IMR-90 (cell line): Measurements from ENCODE around the gene STMN3. TPM values are rescaled to one million over a fixed set of nuclear protein-coding genes. Genes with fewer than 3 reads are reported as not detected.

Experiments used
- ATAC-seq: fragments of 200-7000 bp; cut with Tn5 transposase; 2 replicates; pipeline ENCODE4 v1.9.1; 2020; ENCODE audit warnings: low read depth, mild to moderate bottlenecking, moderate library complexity
- BruUV-seq: library from RNA; stranded (reverse); fragments of 400-500 nt; replicated peaks from 2 replicates; lab custom pipeline; 2021; lab: Mats Ljungman, UMichigan
- CTCF ChIA-PET: fragments of 300-600 bp; formaldehyde crosslinking; extraction: SDS; loops from one replicate; lab custom pipeline; 2021; ENCODE audit warnings: antibody characterized with exemption; lab: Yijun Ruan, JAX
- POLR2A ChIA-PET: fragments of 300-600 bp; sonication (Branson Sonifier 250); formaldehyde crosslinking; loops from one replicate; lab custom pipeline; 2022; ENCODE audit warnings: antibody characterized with exemption; ENCODE audit not compliant: unreplicated experiment; lab: Charles Lee
- DNase-seq: peaks from one replicate; pipeline ENCODE4 v3.0.0; 2013
- H2AFZ ChIP-seq: replicated peaks from 2 replicates; pipeline ENCODE3; 2013; ENCODE audit warnings: low read length, mild to moderate bottlenecking; ENCODE audit not compliant: poor library complexity
- H2AK5ac ChIP-seq: 2 replicates; pipeline ENCODE4 v1.6.1; 2013; ENCODE audit warnings: low read depth, low read length, inconsistent platforms
- H2AK9ac ChIP-seq: replicated peaks from 2 replicates; pipeline ENCODE3; 2013; ENCODE audit warnings: mild to moderate bottlenecking, low read depth, low read length, moderate library complexity; ENCODE audit not compliant: poor library complexity
- H2BK120ac ChIP-seq: 2 replicates; pipeline ENCODE4 v1.6.1; 2013; ENCODE audit warnings: low read depth, low read length, inconsistent platforms
- H2BK15ac ChIP-seq: 3 replicates; pipeline ENCODE4 v1.6.1; 2013; ENCODE audit warnings: low read depth, low read length, inconsistent platforms
- H2BK20ac ChIP-seq: 2 replicates; pipeline ENCODE4 v1.6.1; 2013; ENCODE audit warnings: low read depth, mild to moderate bottlenecking, inconsistent platforms, low read length, moderate library complexity
- H2BK5ac ChIP-seq: 2 replicates; pipeline ENCODE4 v1.6.1; 2013; ENCODE audit warnings: mild to moderate bottlenecking, low read depth, low read length, inconsistent platforms; ENCODE audit not compliant: poor library complexity, severe bottlenecking
- H3K14ac ChIP-seq: replicated peaks from 2 replicates; pipeline ENCODE4 v1.6.1; 2013; ENCODE audit warnings: low read depth, low read length, inconsistent platforms
- H3K18ac ChIP-seq: 2 replicates; pipeline ENCODE4 v1.6.1; 2013; ENCODE audit warnings: low read depth, low read length, control low read depth
- H3K23ac ChIP-seq: 2 replicates; pipeline ENCODE4 v1.6.1; 2013; ENCODE audit warnings: low read depth, low read length, inconsistent platforms
- H3K27ac ChIP-seq: 2 replicates; pipeline ENCODE4 v1.5.1; 2013; ENCODE audit warnings: mild to moderate bottlenecking, control low read depth, low read length; ENCODE audit not compliant: insufficient read depth
- H3K27me3 ChIP-seq: 2 replicates; pipeline ENCODE4 v1.6.1; 2013; ENCODE audit warnings: low read length; ENCODE audit not compliant: control insufficient read depth, insufficient read depth
- H3K36me3 ChIP-seq: 2 replicates; pipeline ENCODE4 v1.6.1; 2013; ENCODE audit warnings: low read length, mixed read lengths; ENCODE audit not compliant: control insufficient read depth, insufficient read depth
- H3K4ac ChIP-seq: 2 replicates; pipeline ENCODE4 v1.6.1; 2013; ENCODE audit warnings: low read depth, low read length, inconsistent platforms
- H3K4me1 ChIP-seq: 2 replicates; pipeline ENCODE4 v1.6.1; 2013; ENCODE audit warnings: low read length, mixed read lengths; ENCODE audit not compliant: control insufficient read depth, insufficient read depth
- H3K4me2 ChIP-seq: 2 replicates; pipeline ENCODE4 v1.6.1; 2013; ENCODE audit warnings: low read depth, mild to moderate bottlenecking, control low read depth, low read length, moderate library complexity
- H3K4me3 ChIP-seq: 2 replicates; pipeline ENCODE4 v1.5.1; 2013; ENCODE audit warnings: low read depth, mild to moderate bottlenecking, control low read depth, low read length, moderate library complexity; ENCODE audit not compliant: insufficient read depth
- H3K56ac ChIP-seq: 2 replicates; pipeline ENCODE4 v1.6.1; 2013; ENCODE audit warnings: low read length, inconsistent platforms; ENCODE audit not compliant: insufficient read depth; ENCODE audit errors: extremely low read depth
- H3K79me1 ChIP-seq, 2 experiments: 2 replicates each; pipeline ENCODE4 v1.6.1; 2013; ENCODE audit warnings: low read length in 2 of 2, inconsistent platforms in 1 of 2, low read depth in 1 of 2
- H3K9ac ChIP-seq: 2 replicates; pipeline ENCODE4 v1.6.1; 2013; ENCODE audit warnings: low read depth, low read length, control low read depth
- H3K9me1 ChIP-seq: 2 replicates; pipeline ENCODE4 v1.6.1; 2013; ENCODE audit warnings: low read length, inconsistent platforms; ENCODE audit not compliant: insufficient read depth
- H3K9me3 ChIP-seq: 2 replicates; pipeline ENCODE4 v1.6.1; 2013; ENCODE audit warnings: low read length; ENCODE audit not compliant: control insufficient read depth, insufficient read depth
- H4K20me1 ChIP-seq: 2 replicates; pipeline ENCODE4 v1.6.1; 2013; ENCODE audit warnings: low read length, inconsistent platforms; ENCODE audit not compliant: insufficient read depth
- H4K5ac ChIP-seq: 2 replicates; pipeline ENCODE4 v1.6.1; 2013; ENCODE audit warnings: mild to moderate bottlenecking, low read depth, low read length, control low read depth
- H4K8ac ChIP-seq, 2 experiments: 2 replicates each; pipeline ENCODE4 v1.6.1; 2013; ENCODE audit warnings: low read depth in 2 of 2, low read length in 2 of 2, control low read depth in 1 of 2, inconsistent platforms in 1 of 2
- H4K91ac ChIP-seq: 2 replicates; pipeline ENCODE4 v1.6.1; 2013; ENCODE audit warnings: low read depth, low read length, inconsistent platforms; ENCODE audit not compliant: insufficient read depth
- CEBPB ChIP-seq: IDR thresholded peaks from 2 replicates; pipeline ENCODE4 v1.6.1; 2012; ENCODE audit warnings: low read depth, low read length, improper control_type of control experiment
- CHD1 ChIP-seq: IDR thresholded peaks from 2 replicates; pipeline ENCODE4 v1.6.1; 2012; ENCODE audit warnings: low read depth, low read length, improper control_type of control experiment
- FOS ChIP-seq: fragments of 150-350 bp; IDR thresholded peaks from 2 replicates; pipeline ENCODE4 v1.6.1; 2016; ENCODE audit warnings: low read depth, low read length
- MAFK ChIP-seq: IDR thresholded peaks from 2 replicates; pipeline ENCODE4 v1.6.1; 2012; ENCODE audit warnings: low read depth, low read length, improper control_type of control experiment
- MAZ ChIP-seq: IDR thresholded peaks from 2 replicates; pipeline ENCODE4 v1.6.1; 2012; ENCODE audit warnings: low read depth, mild to moderate bottlenecking, low read length, improper control_type of control experiment, moderate library complexity, borderline replicate concordance
- MXI1 ChIP-seq: IDR thresholded peaks from 2 replicates; pipeline ENCODE4 v1.6.1; 2012; ENCODE audit warnings: low read depth, mild to moderate bottlenecking, low read length, moderate library complexity, borderline replicate concordance
- NFE2L2 ChIP-seq: fragments of 150-350 bp; IDR thresholded peaks from 2 replicates; pipeline ENCODE4 v1.6.1; 2016; ENCODE audit warnings: low read depth, mild to moderate bottlenecking, low read length
- POLR2A ChIP-seq: IDR thresholded peaks from 2 replicates; pipeline ENCODE4 v1.6.1; 2012; ENCODE audit warnings: mild to moderate bottlenecking, low read depth, low read length
- RAD21 ChIP-seq: IDR thresholded peaks from 2 replicates; pipeline ENCODE4 v1.6.1; 2012; ENCODE audit warnings: low read length, improper control_type of control experiment
- RCOR1 ChIP-seq: IDR thresholded peaks from 2 replicates; pipeline ENCODE4 v1.6.1; 2012; ENCODE audit warnings: mild to moderate bottlenecking, low read length, improper control_type of control experiment; ENCODE audit not compliant: insufficient replicate concordance
- RFX5 ChIP-seq: IDR thresholded peaks from 2 replicates; pipeline ENCODE4 v1.8.0; 2012; ENCODE audit warnings: low read depth, mild to moderate bottlenecking, low read length, moderate library complexity
- SMC3 ChIP-seq: fragments of 150-350 bp; IDR thresholded peaks from 2 replicates; pipeline ENCODE4 v1.6.1; 2016; ENCODE audit warnings: low read depth, mild to moderate bottlenecking, antibody characterized with exemption, low read length, moderate library complexity
- WGBS, 2 experiments: methylation state at CpG; one replicate each; pipeline versions ENCODE4 v1.1.5 to v1.1.7; 2013; ENCODE audit warnings: missing lambda C conversion rate in 2 of 2; ENCODE audit not compliant: insufficient read length in 1 of 2; ENCODE audit errors: extremely low coverage in 2 of 2; 5-methylcytosine and 5-hydroxymethylcytosine counted together
- dilution Hi-C: fragments of 300-500 bp; cut with HindIII; formaldehyde crosslinking; loops from one replicate; pipeline ENCODE4 v1.14.3; 2018; ENCODE audit warnings: low sequenced_read_pairs; ENCODE audit not compliant: unreplicated experiment
- in situ Hi-C: fragments of 300-500 bp; cut with MboI; formaldehyde crosslinking; loops from 3 replicates; pipeline ENCODE4 v1.14.3; 2019; ENCODE audit warnings: low sequenced_read_pairs, inconsistent platforms, mixed read lengths
- intact Hi-C: fragments of 100-400 bp; cut with micrococcal nuclease; formaldehyde crosslinking; loops from 2 replicates; pipeline ENCODE4 v1.10.0; 2022
- polyA plus RNA-seq, 3 experiments: library from polyadenylated mRNA; depleted of rRNA; stranded (reverse); fragments of >200 nt; gene quantifications; 2 replicates each; pipeline ENCODE4 v1.2.3, GENCODE V29; 2012; ENCODE audit warnings: low replicate concordance in 1 of 3
- total RNA-seq: library from RNA; depleted of rRNA; stranded (reverse); fragments of >200 nt; gene quantifications from 2 replicates; pipeline ENCODE4 v1.2.3, GENCODE V29; 2012
- TF ChIP-seq, protein P1 (sequence below): conservative IDR thresholded peaks from 2 replicates; pipeline ENCODE4 v1.5.1; 2012; ENCODE audit warnings: mild to moderate bottlenecking, low read depth, low read length, improper control_type of control experiment
- TF ChIP-seq, protein P2 (sequence below): fragments of 150-350 bp; IDR thresholded peaks from 2 replicates; pipeline ENCODE4 v1.6.1; 2017; ENCODE audit warnings: mild to moderate bottlenecking, antibody characterized with exemption, low read length, low read depth
- TF ChIP-seq, protein P3 (sequence below): fragments of 150-350 bp; IDR thresholded peaks from 2 replicates; pipeline ENCODE4 v1.6.1; 2016; ENCODE audit warnings: low read depth, mild to moderate bottlenecking, low read length, moderate library complexity, borderline replicate concordance

The STMN3 gene
- total and polyA plus RNA-seq, 2 of the 4 experiments (the other 2 are of a cell fraction) = 20.3 to 62.3 TPM

DNA sequence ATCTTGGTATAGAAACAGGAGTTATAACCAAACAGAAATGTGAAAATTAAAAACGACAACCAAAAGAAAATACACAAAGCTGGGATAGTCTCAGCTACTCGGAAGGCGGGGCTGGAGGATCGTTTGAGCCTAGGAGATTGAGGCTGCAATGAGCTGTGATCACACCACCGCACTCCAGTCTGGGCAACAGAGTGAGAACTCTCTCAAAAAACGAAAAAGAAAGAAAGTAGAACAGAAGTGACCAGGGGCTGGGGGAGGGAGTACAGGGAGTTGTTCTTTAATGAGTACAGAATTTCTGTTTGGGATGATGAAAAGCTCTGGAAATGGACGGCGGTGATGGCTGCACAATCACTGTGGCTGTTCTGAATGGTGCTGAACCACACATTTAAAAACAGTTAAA is 32.2 kb downstream of the STMN3 start:
- Histone ChIP-seq H3K79me1 (peaks cover 29 to 82% of the 10 kb centered on the region in 2 experiments), H3K4me3 (no peak overlapping the region), H4K5ac (no peak overlapping the region), H3K4me2 (no peak overlapping the region), H3K14ac (no peak overlapping the region), H2AFZ (no peak overlapping the region), H3K9me3 (no peaks in the 10 kb centered on the region), H3K4ac (no peak overlapping the region), H4K91ac (no peak overlapping the region), H4K8ac (no peak overlapping the region), H2AK5ac (no peak overlapping the region), H2BK20ac (no peak overlapping the region), H2BK120ac (no peak overlapping the region), H3K23ac (no peak overlapping the region), H3K9me1 (peaks cover 8% of the 10 kb centered on the region; the same call in 1 of the 2 replicates), H3K9ac (no peak overlapping the region), H3K36me3 (peaks cover 27% of the 10 kb centered on the region), H3K56ac (no peak overlapping the region), H3K27me3 (no peaks in the 10 kb centered on the region), H3K4me1 (peaks cover 2% of the 10 kb centered on the region; the same call in 1 of the 2 replicates), H3K27ac (no peak overlapping the region), H3K18ac (no peak overlapping the region), H2AK9ac (no peak overlapping the region), H2BK15ac (no peak overlapping the region), H2BK5ac (no peak overlapping the region), H4K20me1 (peaks cover 22% of the 10 kb centered on the region)
- intact Hi-C loops (no loop called here), dilution Hi-C loops (no loop called here), in situ Hi-C loops (no loop called here)
- TF ChIP-seq, protein P1, sequence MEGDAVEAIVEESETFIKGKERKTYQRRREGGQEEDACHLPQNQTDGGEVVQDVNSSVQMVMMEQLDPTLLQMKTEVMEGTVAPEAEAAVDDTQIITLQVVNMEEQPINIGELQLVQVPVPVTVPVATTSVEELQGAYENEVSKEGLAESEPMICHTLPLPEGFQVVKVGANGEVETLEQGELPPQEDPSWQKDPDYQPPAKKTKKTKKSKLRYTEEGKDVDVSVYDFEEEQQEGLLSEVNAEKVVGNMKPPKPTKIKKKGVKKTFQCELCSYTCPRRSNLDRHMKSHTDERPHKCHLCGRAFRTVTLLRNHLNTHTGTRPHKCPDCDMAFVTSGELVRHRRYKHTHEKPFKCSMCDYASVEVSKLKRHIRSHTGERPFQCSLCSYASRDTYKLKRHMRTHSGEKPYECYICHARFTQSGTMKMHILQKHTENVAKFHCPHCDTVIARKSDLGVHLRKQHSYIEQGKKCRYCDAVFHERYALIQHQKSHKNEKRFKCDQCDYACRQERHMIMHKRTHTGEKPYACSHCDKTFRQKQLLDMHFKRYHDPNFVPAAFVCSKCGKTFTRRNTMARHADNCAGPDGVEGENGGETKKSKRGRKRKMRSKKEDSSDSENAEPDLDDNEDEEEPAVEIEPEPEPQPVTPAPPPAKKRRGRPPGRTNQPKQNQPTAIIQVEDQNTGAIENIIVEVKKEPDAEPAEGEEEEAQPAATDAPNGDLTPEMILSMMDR = no peak
- no peak for TF ChIP-seq MAFK
- TF ChIP-seq CHD1 = no peak
- no peak for TF ChIP-seq NFE2L2
- no peak for TF ChIP-seq FOS
- TF ChIP-seq CEBPB = no peak
- TF ChIP-seq, protein P2, sequence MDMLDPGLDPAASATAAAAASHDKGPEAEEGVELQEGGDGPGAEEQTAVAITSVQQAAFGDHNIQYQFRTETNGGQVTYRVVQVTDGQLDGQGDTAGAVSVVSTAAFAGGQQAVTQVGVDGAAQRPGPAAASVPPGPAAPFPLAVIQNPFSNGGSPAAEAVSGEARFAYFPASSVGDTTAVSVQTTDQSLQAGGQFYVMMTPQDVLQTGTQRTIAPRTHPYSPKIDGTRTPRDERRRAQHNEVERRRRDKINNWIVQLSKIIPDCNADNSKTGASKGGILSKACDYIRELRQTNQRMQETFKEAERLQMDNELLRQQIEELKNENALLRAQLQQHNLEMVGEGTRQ = no peak
- TF ChIP-seq RAD21 = no peak
- TF ChIP-seq MAZ = no peak
- no peak for TF ChIP-seq RCOR1
- no peak for TF ChIP-seq MXI1
- TF ChIP-seq, protein P3, sequence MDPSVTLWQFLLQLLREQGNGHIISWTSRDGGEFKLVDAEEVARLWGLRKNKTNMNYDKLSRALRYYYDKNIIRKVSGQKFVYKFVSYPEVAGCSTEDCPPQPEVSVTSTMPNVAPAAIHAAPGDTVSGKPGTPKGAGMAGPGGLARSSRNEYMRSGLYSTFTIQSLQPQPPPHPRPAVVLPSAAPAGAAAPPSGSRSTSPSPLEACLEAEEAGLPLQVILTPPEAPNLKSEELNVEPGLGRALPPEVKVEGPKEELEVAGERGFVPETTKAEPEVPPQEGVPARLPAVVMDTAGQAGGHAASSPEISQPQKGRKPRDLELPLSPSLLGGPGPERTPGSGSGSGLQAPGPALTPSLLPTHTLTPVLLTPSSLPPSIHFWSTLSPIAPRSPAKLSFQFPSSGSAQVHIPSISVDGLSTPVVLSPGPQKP = no peak
- TF ChIP-seq POLR2A = no peak
- no peak for TF ChIP-seq RFX5
- TF ChIP-seq SMC3 = no peak
- WGBS, 2 experiments = 97% methylated on average over 7 of the region's 8 CpGs; no CpG with 5 or more reads in 1 of the 2 experiments
- DNase-seq (no peak), ATAC-seq (no peak)
- POLR2A ChIA-PET = no interaction called here
- BruUV-seq = no TSS peak
- CTCF ChIA-PET = no interaction called here
